HepG2 (cell line): ENCODE results near the gene HUNK. TPM values are rescaled to one million over a fixed set of nuclear protein-coding genes. Genes with fewer than 3 reads are reported as not detected.
A peak's percentile ranks its signal among the peaks of the same experiment; 100 is the strongest.

ENCODE experiments used
- ATF1 ChIP-seq: IDR thresholded peaks from 2 replicates; pipeline ENCODE4 v1.6.1; 2016; ENCODE audit warnings: mild to moderate bottlenecking, control low read depth
- FOXM1 ChIP-seq: sonication (generic); formaldehyde crosslinking; IDR thresholded peaks from 2 replicates; pipeline ENCODE4 v1.5.0; 2020; ENCODE audit warnings: missing genetic modification reagents
- HDAC2 ChIP-seq: sonication (generic); formaldehyde crosslinking; IDR thresholded peaks from 2 replicates; pipeline ENCODE4 v1.4.0; 2020; ENCODE audit warnings: missing genetic modification reagents
- HNF4A ChIP-seq: sonication (generic); formaldehyde crosslinking; IDR thresholded peaks from 2 replicates; pipeline ENCODE4 v1.4.0; 2020; ENCODE audit warnings: missing genetic modification reagents
- KDM4B ChIP-seq: sonication (generic); formaldehyde crosslinking; IDR thresholded peaks from 2 replicates; pipeline ENCODE4 v1.4.0; 2020; ENCODE audit warnings: missing genetic modification reagents
- KDM5A ChIP-seq: fragments of 200-600 bp; sonication (generic); IDR thresholded peaks from 2 replicates; pipeline ENCODE4 v1.7.0; 2018; ENCODE audit warnings: antibody characterized with exemption, mild to moderate bottlenecking, low read length, borderline replicate concordance
- KLF11 ChIP-seq: IDR thresholded peaks from 2 replicates; pipeline ENCODE4 v1.6.1; 2016; ENCODE audit warnings: missing compliant biosample characterization
- KMT2B ChIP-seq: IDR thresholded peaks from 2 replicates; pipeline ENCODE4 v1.6.1; 2016; ENCODE audit warnings: missing genetic modification reagents, missing compliant biosample characterization
- MIER3 ChIP-seq: IDR thresholded peaks from 2 replicates; pipeline ENCODE4 v1.6.1; 2016; ENCODE audit warnings: missing compliant biosample characterization, borderline replicate concordance
- NBN ChIP-seq: fragments of 450-650 bp; conservative IDR thresholded peaks from 2 replicates; pipeline ENCODE4 v1.6.1; 2017
- NCOA1 ChIP-seq: sonication (generic); formaldehyde crosslinking; IDR thresholded peaks from 2 replicates; pipeline ENCODE4 v1.9.0; 2021; ENCODE audit warnings: missing genetic modification reagents
- NFYC ChIP-seq: IDR thresholded peaks from 2 replicates; pipeline ENCODE4 v1.6.1; 2016; ENCODE audit warnings: missing genetic modification reagents, missing compliant biosample characterization
- RFX1 ChIP-seq: fragments of 450-650 bp; IDR thresholded peaks from 2 replicates; pipeline ENCODE4 v1.6.1; 2017
- SIX4 ChIP-seq: sonication (generic); formaldehyde crosslinking; IDR thresholded peaks from 2 replicates; pipeline ENCODE4 v1.4.0; 2020; ENCODE audit warnings: missing genetic modification reagents
- SMARCE1 ChIP-seq: fragments of 450-650 bp; IDR thresholded peaks from 2 replicates; pipeline ENCODE4 v1.6.1; 2017; ENCODE audit warnings: borderline replicate concordance
- SMC3 ChIP-seq: IDR thresholded peaks from 2 replicates; pipeline ENCODE4 v1.6.1; 2011; ENCODE audit warnings: low read length, improper control_type of control experiment
- SP5 ChIP-seq: IDR thresholded peaks from 2 replicates; pipeline ENCODE4 v1.6.1; 2016; ENCODE audit warnings: low read depth, borderline replicate concordance
- TBX3 ChIP-seq: fragments of 450-650 bp; IDR thresholded peaks from 2 replicates; pipeline ENCODE4 v1.6.1; 2017; ENCODE audit warnings: antibody characterized with exemption, mild to moderate bottlenecking, inconsistent platforms, borderline replicate concordance
- ZNF441 ChIP-seq: sonication (generic); formaldehyde crosslinking; IDR thresholded peaks from 2 replicates; pipeline ENCODE4 v1.7.0; 2021; ENCODE audit warnings: missing genetic modification reagents, borderline replicate concordance
- ZNF550 ChIP-seq: sonication (generic); formaldehyde crosslinking; IDR thresholded peaks from 2 replicates; pipeline ENCODE4 v1.4.0; 2020; ENCODE audit warnings: mild to moderate bottlenecking, missing genetic modification reagents, borderline replicate concordance
- ZNF768 ChIP-seq: sonication (generic); formaldehyde crosslinking; IDR thresholded peaks from 2 replicates; pipeline ENCODE4 v1.4.0; 2020; ENCODE audit warnings: missing genetic modification reagents
- ZNF790 ChIP-seq: sonication (generic); formaldehyde crosslinking; IDR thresholded peaks from 2 replicates; pipeline ENCODE4 v1.8.0; 2022; ENCODE audit warnings: missing genetic modification reagents, mild to moderate bottlenecking, borderline replicate concordance
- polyA plus RNA-seq, 8 experiments: library from polyadenylated mRNA; depleted of rRNA in 3 of 8; stranded (reverse) in 7 of 8; unstranded in 1 of 8; fragments of >200 nt; fragmentation: Illumina TruSeq in 4 of 8; extraction: Trizol in 4 of 8; gene quantifications; 2 replicates each; pipeline versions ENCODE4 v1.2.1 to v1.2.3, GENCODE V29; 2011 to 2016; ENCODE audit warnings: low read depth in 4 of 8, missing spikeins in 1 of 8, mixed read lengths in 1 of 8; ENCODE audit not compliant: insufficient read depth in 1 of 8
- total RNA-seq, 5 experiments: library from RNA; depleted of rRNA; stranded (reverse); fragments of >200 nt; fragmentation: Illumina TruSeq; extraction: Trizol; gene quantifications; 2 replicates each; pipeline ENCODE4 v1.2.3, GENCODE V29; 2016; ENCODE audit warnings: low read depth in 1 of 5
- TF ChIP-seq, protein P1 (sequence below): sonication (generic); formaldehyde crosslinking; IDR thresholded peaks from 2 replicates; pipeline ENCODE4 v1.8.0; 2022; ENCODE audit warnings: mild to moderate bottlenecking, missing genetic modification reagents, moderate library complexity
- TF ChIP-seq, protein P2 (sequence below): sonication (generic); formaldehyde crosslinking; IDR thresholded peaks from 2 replicates; pipeline ENCODE4 v1.4.0; 2020; ENCODE audit warnings: mild to moderate bottlenecking, missing genetic modification reagents
- TF ChIP-seq, protein P3 (sequence below): sonication (generic); formaldehyde crosslinking; IDR thresholded peaks from 2 replicates; pipeline ENCODE4 v1.4.0; 2020; ENCODE audit warnings: missing genetic modification reagents
- TF ChIP-seq, protein P4 (sequence below): sonication (generic); formaldehyde crosslinking; IDR thresholded peaks from 2 replicates; pipeline ENCODE4 v1.5.0; 2020; ENCODE audit warnings: missing genetic modification reagents
- TF ChIP-seq, protein P5 (sequence below): sonication (generic); formaldehyde crosslinking; IDR thresholded peaks from 2 replicates; pipeline ENCODE4 v1.8.0; 2023; ENCODE audit warnings: mild to moderate bottlenecking, missing genetic modification reagents
- TF ChIP-seq, protein P6 (sequence below): sonication (generic); formaldehyde crosslinking; conservative IDR thresholded peaks from 2 replicates; pipeline ENCODE4 v1.8.0; 2022; ENCODE audit warnings: missing genetic modification reagents

The HUNK gene
- total and polyA plus RNA-seq, 2 of the 13 experiments (the other 11 are each of a cell fraction or from before 2014, with no cell fraction given): 1.8 to 1.9 TPM

DNA sequence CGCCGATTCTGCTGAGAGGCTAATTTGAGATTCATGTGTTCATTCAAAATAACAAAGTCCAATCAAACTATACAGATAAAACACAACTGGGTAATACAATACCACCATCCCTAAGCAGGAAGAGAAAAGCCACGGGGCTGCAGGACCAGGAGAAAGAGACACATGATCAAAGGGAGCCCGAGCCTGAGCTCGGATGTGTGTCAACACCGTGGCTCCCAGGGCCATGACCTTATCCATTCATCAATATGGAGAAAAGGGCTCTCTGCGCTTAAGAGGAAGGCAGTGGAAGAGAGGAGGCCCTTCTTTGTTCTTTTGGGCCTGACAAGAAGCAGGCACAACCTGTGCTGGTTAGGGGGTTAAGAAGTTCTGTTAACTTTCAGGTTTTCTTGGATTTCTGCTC is 56.7 kb downstream of the HUNK start (continued):
- TF ChIP-seq TBX3 (no peak), KLF11 (CRISPR knock-in tag) (no peak), RFX1 (no peak), ATF1 (CRISPR knock-in tag) (peak; percentile 42; the same call in 1 of the 2 replicates), ZNF441 (CRISPR knock-in tag) (peak; percentile 67; the same call in 1 of the 2 replicates), MIER3 (CRISPR knock-in tag) (0 out of 2 replicates have a peak, but pooled peaks have one; percentile 45), SMC3 (0 out of 2 replicates have a peak, but pooled peaks have one; percentile 4), SMARCE1 (no peak), NFYC (CRISPR knock-in tag) (no peak), KMT2B (CRISPR knock-in tag) (no peak), NCOA1 (CRISPR knock-in tag) (no peak), ZNF768 (CRISPR knock-in tag) (no peak), SP5 (no peak), ZNF550 (CRISPR knock-in tag) (no peak), SIX4 (peak; percentile 85; the same call in 1 of the 2 replicates), KDM4B (CRISPR knock-in tag) (no peak), ZNF790 (CRISPR knock-in tag) (no peak), HNF4A (CRISPR knock-in tag) (peak; percentile 80), FOXM1 (CRISPR knock-in tag) (no peak), HDAC2 (CRISPR knock-in tag) (peak; percentile 82; the same call in 1 of the 2 replicates), NBN (no peak), KDM5A (no peak; the same call in 1 of the 2 replicates)
- TF ChIP-seq, protein P1, sequence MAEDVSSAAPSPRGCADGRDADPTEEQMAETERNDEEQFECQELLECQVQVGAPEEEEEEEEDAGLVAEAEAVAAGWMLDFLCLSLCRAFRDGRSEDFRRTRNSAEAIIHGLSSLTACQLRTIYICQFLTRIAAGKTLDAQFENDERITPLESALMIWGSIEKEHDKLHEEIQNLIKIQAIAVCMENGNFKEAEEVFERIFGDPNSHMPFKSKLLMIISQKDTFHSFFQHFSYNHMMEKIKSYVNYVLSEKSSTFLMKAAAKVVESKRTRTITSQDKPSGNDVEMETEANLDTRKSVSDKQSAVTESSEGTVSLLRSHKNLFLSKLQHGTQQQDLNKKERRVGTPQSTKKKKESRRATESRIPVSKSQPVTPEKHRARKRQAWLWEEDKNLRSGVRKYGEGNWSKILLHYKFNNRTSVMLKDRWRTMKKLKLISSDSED: no peak
- TF ChIP-seq, protein P2, sequence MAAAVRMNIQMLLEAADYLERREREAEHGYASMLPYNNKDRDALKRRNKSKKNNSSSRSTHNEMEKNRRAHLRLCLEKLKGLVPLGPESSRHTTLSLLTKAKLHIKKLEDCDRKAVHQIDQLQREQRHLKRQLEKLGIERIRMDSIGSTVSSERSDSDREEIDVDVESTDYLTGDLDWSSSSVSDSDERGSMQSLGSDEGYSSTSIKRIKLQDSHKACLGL (CRISPR knock-in tag): no peak
- TF ChIP-seq, protein P3, sequence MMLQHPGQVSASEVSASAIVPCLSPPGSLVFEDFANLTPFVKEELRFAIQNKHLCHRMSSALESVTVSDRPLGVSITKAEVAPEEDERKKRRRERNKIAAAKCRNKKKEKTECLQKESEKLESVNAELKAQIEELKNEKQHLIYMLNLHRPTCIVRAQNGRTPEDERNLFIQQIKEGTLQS: no peak
- TF ChIP-seq, protein P4, sequence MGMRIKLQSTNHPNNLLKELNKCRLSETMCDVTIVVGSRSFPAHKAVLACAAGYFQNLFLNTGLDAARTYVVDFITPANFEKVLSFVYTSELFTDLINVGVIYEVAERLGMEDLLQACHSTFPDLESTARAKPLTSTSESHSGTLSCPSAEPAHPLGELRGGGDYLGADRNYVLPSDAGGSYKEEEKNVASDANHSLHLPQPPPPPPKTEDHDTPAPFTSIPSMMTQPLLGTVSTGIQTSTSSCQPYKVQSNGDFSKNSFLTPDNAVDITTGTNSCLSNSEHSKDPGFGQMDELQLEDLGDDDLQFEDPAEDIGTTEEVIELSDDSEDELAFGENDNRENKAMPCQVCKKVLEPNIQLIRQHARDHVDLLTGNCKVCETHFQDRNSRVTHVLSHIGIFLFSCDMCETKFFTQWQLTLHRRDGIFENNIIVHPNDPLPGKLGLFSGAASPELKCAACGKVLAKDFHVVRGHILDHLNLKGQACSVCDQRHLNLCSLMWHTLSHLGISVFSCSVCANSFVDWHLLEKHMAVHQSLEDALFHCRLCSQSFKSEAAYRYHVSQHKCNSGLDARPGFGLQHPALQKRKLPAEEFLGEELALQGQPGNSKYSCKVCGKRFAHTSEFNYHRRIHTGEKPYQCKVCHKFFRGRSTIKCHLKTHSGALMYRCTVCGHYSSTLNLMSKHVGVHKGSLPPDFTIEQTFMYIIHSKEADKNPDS: no peak
- TF ChIP-seq, protein P5, sequence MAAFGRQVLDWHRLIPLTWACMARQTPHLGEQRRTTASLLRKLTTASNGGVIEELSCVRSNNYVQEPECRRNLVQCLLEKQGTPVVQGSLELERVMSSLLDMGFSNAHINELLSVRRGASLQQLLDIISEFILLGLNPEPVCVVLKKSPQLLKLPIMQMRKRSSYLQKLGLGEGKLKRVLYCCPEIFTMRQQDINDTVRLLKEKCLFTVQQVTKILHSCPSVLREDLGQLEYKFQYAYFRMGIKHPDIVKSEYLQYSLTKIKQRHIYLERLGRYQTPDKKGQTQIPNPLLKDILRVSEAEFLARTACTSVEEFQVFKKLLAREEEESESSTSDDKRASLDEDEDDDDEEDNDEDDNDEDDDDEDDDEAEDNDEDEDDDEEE (CRISPR knock-in tag): no peak
- TF ChIP-seq, protein P6, sequence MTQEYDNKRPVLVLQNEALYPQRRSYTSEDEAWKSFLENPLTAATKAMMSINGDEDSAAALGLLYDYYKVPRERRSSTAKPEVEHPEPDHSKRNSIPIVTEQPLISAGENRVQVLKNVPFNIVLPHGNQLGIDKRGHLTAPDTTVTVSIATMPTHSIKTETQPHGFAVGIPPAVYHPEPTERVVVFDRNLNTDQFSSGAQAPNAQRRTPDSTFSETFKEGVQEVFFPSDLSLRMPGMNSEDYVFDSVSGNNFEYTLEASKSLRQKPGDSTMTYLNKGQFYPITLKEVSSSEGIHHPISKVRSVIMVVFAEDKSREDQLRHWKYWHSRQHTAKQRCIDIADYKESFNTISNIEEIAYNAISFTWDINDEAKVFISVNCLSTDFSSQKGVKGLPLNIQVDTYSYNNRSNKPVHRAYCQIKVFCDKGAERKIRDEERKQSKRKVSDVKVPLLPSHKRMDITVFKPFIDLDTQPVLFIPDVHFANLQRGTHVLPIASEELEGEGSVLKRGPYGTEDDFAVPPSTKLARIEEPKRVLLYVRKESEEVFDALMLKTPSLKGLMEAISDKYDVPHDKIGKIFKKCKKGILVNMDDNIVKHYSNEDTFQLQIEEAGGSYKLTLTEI (CRISPR knock-in tag): no peak
